ENCODE results near the gene HK1.

GRCh38 chr10:69403066-69403465 is 124.8 kb downstream of the HK1 start:
- TF ChIP-seq POLR2AphosphoS5 (IDR thresholded peaks at IDR 0.05) (no peak), CTCF (IDR thresholded peaks at IDR 0.05) (no peak), POLR2A (IDR thresholded peaks at IDR 0.05) (no peak)

Data from suprapubic skin (tissue), 4 donors.